K562 (cell line): Measurements from ENCODE around the gene CCAR1. TPM values are rescaled to one million over a fixed set of nuclear protein-coding genes. Genes with fewer than 3 reads are reported as not detected.
"Not testable (repeated sequence)": the region's sequence is repeated elsewhere in the genome, so short reads cannot be mapped to it uniquely, and the experiment has no call there.

Experiments
- ATAC-seq: fragments of 200-7000 bp; cut with Tn5 transposase; 3 replicates; pipeline ENCODE4 v1.9.1; 2020; ENCODE audit warnings: moderate library complexity
- BruUV-seq: library from RNA; stranded (reverse); fragments of 400-500 nt; replicated peaks from 2 replicates; lab custom pipeline; 2021; lab: Mats Ljungman, UMichigan
- CTCF ChIA-PET: fragments of 300-600 bp; formaldehyde crosslinking; extraction: SDS; loops from one replicate; lab custom pipeline; 2021; ENCODE audit warnings: low intra/inter-chr PET ratio; lab: Yijun Ruan, JAX
- POLR2A ChIA-PET: fragments of 300-600, 350-650 bp; sonication (Branson Sonifier 250); formaldehyde crosslinking; extraction: SDS; loops from one replicate; lab custom pipeline; 2021; ENCODE audit warnings: antibody characterized with exemption, inconsistent platforms; lab: Yijun Ruan, JAX
- DNase-seq, 4 experiments: peaks; one replicate each; pipeline versions ENCODE4 v3.0.0 to v3.0.0-alpha.2; 2011 to 2018; ENCODE audit warnings: low spot score in 3 of 4, mixed read lengths in 3 of 4; ENCODE audit errors: extremely low read depth in 1 of 4
- FAIRE-seq: peaks from 2 replicates; lab custom pipeline; 2011; peaks lifted over from hg19 to GRCh38; lab: Jason Lieb, UNC
- H2AFZ ChIP-seq: 2 replicates; pipeline ENCODE4 v1.6.0; 2011; ENCODE audit warnings: low read depth, low read length, control low read depth, inconsistent platforms
- H3K27ac ChIP-seq: fragments of 200-600 bp; 3 replicates; pipeline ENCODE4 v1.8.0; 2011; ENCODE audit warnings: low read depth, mild to moderate bottlenecking, control low read depth, inconsistent platforms, low read length, moderate library complexity, mixed read lengths; ENCODE audit errors: extremely low read depth
- H3K27me3 ChIP-seq, 2 experiments: fragments of 300-600 bp in 1 of 2; 2 replicates in 1 of 2; 3 replicates in 1 of 2; pipeline versions ENCODE4 v1.6.0 to v1.8.0; 2011; ENCODE audit warnings: inconsistent platforms in 2 of 2, low read length in 2 of 2, mild to moderate bottlenecking in 1 of 2, mixed read lengths in 1 of 2, moderate library complexity in 1 of 2; ENCODE audit not compliant: control insufficient read depth in 2 of 2, insufficient read depth in 2 of 2
- H3K36me3 ChIP-seq: fragments of 300-600 bp; 3 replicates; pipeline ENCODE4 v1.8.0; 2011; ENCODE audit warnings: mild to moderate bottlenecking, low read length, inconsistent platforms; ENCODE audit not compliant: control insufficient read depth, insufficient read depth
- H3K4me1 ChIP-seq, 2 experiments: fragments of 200-600 bp in 1 of 2; replicated peaks in 1 of 2; 2 replicates in 1 of 2; 3 replicates in 1 of 2; pipeline versions ENCODE4 v1.5.1 to v1.8.0; 2011; ENCODE audit warnings: inconsistent platforms in 2 of 2, low read length in 2 of 2, mild to moderate bottlenecking in 1 of 2, mixed read lengths in 1 of 2, moderate library complexity in 1 of 2; ENCODE audit not compliant: control insufficient read depth in 2 of 2, insufficient read depth in 2 of 2
- H3K4me2 ChIP-seq: 2 replicates; pipeline ENCODE4 v1.6.1; 2011; ENCODE audit warnings: low read length, control low read depth, inconsistent platforms, mixed read lengths; ENCODE audit not compliant: insufficient read depth
- H3K4me3 ChIP-seq: fragments of 200-600 bp; sonication (generic), shearing (Covaris generic); 2 replicates; pipeline ENCODE4 v1.5.1; 2016; ENCODE audit warnings: control low read depth, inconsistent platforms
- H3K79me2 ChIP-seq: fragments of 200-600 bp; 3 replicates; pipeline ENCODE4 v1.8.0; 2011; ENCODE audit warnings: low read length, inconsistent platforms; ENCODE audit not compliant: control insufficient read depth, insufficient read depth
- H3K9ac ChIP-seq, 2 experiments: 2 replicates each; pipeline versions ENCODE4 v1.6.0 to v1.6.1; 2011; ENCODE audit warnings: low read depth in 2 of 2, low read length in 2 of 2, control low read depth in 1 of 2, inconsistent platforms in 1 of 2, mild to moderate bottlenecking in 1 of 2, mixed read lengths in 1 of 2; ENCODE audit not compliant: insufficient read depth in 1 of 2
- H3K9me1 ChIP-seq: one replicate; pipeline ENCODE4 v1.6.0; 2011; ENCODE audit warnings: inconsistent platforms, mild to moderate bottlenecking, low read length, moderate library complexity; ENCODE audit not compliant: control insufficient read depth, insufficient read depth
- H3K9me3 ChIP-seq: replicated peaks from 2 replicates; pipeline ENCODE4 v1.5.1; 2011; ENCODE audit warnings: low read depth, low read length, inconsistent platforms; ENCODE audit not compliant: control insufficient read depth, insufficient read depth
- H4K20me1 ChIP-seq: replicated peaks from 2 replicates; pipeline ENCODE4 v1.6.1; 2011; ENCODE audit warnings: low read length, inconsistent platforms, mixed read lengths; ENCODE audit not compliant: control insufficient read depth, insufficient read depth
- FOXK1 ChIP-seq: sonication (generic); formaldehyde crosslinking; IDR thresholded peaks from 2 replicates; pipeline ENCODE4 v1.8.0; 2022; ENCODE audit warnings: missing genetic modification reagents, mild to moderate bottlenecking, borderline replicate concordance
- ZBTB49 ChIP-seq: sonication (generic); formaldehyde crosslinking; IDR thresholded peaks from 2 replicates; pipeline ENCODE4 v1.8.0; 2022; ENCODE audit warnings: missing genetic modification reagents, mild to moderate bottlenecking, borderline replicate concordance
- WGBS: fragments of 100-300 bp; shearing (Covaris generic); methylation state at CpG from one replicate; pipeline ENCODE4 v1.1.6; 2016; ENCODE audit warnings: low coverage, mixed read lengths; ENCODE audit not compliant: insufficient coverage; ENCODE audit errors: missing lambda C conversion rate; 5-methylcytosine and 5-hydroxymethylcytosine counted together
- in situ Hi-C: fragments of 300-500 bp; cut with MboI; formaldehyde crosslinking; loops from 4 replicates; pipeline ENCODE4 v1.15.0; 2018; ENCODE audit warnings: inconsistent platforms, mixed read lengths
- intact Hi-C: fragments of 100-400 bp; cut with micrococcal nuclease; formaldehyde crosslinking; loops from 2 replicates; pipeline ENCODE4 v1.14.2; 2022
- polyA plus RNA-seq, 8 experiments: library from polyadenylated mRNA; depleted of rRNA in 4 of 8; stranded (reverse) in 5 of 8; unstranded in 3 of 8; fragments of >200 nt; fragmentation: Nextera tagmentation in 2 of 8; fragmentation: Illumina TruSeq in 1 of 8; extraction: Ambion mirVana in 2 of 8; extraction: Trizol in 1 of 8; gene quantifications; 2 replicates each; pipeline versions ENCODE4 v1.2.1 to v1.2.3, GENCODE V29; 2011 to 2014; ENCODE audit warnings: inconsistent platforms in 1 of 8, missing spikeins in 1 of 8
- total RNA-seq, 7 experiments: library from RNA; depleted of rRNA in 6 of 7; stranded (reverse); fragments of >200 nt in 6 of 7; fragmentation: Illumina TruSeq in 2 of 7; extraction: Trizol in 2 of 7; gene quantifications; 2 replicates each; pipeline versions ENCODE4 v1.2.1 to v1.2.3, GENCODE V29; 2011 to 2021; ENCODE audit warnings: low replicate concordance in 1 of 7

Gene CCAR1
- total and polyA plus RNA-seq, 9 of the 15 experiments (the other 6 are each of a cell fraction or from before 2014, with no cell fraction given) = 44.8 to 173 (median 111) TPM

- no peak for FAIRE-seq
- H3K36me3 ChIP-seq = peaks cover 85% of the 10 kb centered on the region
- POLR2A ChIA-PET = interaction anchor here (0.6 to 1.7 kb wide), 4 partner anchors 9 to 202 kb away, joined by 3 to 6 read pairs (median 4); no protein-coding TSS in a partner anchor
- in situ Hi-C loops = no loop called here
- H3K9me1 ChIP-seq = no peaks in the 10 kb centered on the region
- ATAC-seq = no peak
- CTCF ChIA-PET = no interaction called here
- H3K27me3 ChIP-seq = no peaks in the 10 kb centered on the region
- 0 out of 3 replicates have a peak, but pooled peaks cover 3% of the 10 kb centered on the region for H3K79me2 ChIP-seq
- no peak overlapping the region for H3K9ac ChIP-seq
- H3K4me3 ChIP-seq = no peak overlapping the region
- no peaks in the 10 kb centered on the region for H3K4me1 ChIP-seq
- H4K20me1 ChIP-seq = no peaks in the 10 kb centered on the region
- no peak overlapping the region for H2AFZ ChIP-seq
- TF ChIP-seq FOXK1 (no peak), ZBTB49 (CRISPR knock-in tag) (no peak)
- no peak overlapping the region for H3K4me2 ChIP-seq
- no peak for DNase-seq
- no peaks in the 10 kb centered on the region for H3K9me3 ChIP-seq
- BruUV-seq = no TSS peak
- intact Hi-C loops = loop anchor here (10.0 kb wide), 1 partner anchor 215 kb away; no protein-coding TSS in a partner anchor
- 97% methylated on average over 5 of the region's 5 CpGs for WGBS
- H3K27ac ChIP-seq = no peak overlapping the region
These were observed 38.9 kb downstream of the CCAR1 start for GRCh38 chr10:68759967-68760366.

GRCh38 chr10:68767407-68767806 lies 46.4 kb downstream of the CCAR1 start:
- H4K20me1 ChIP-seq, H2AFZ ChIP-seq, ATAC-seq, H3K4me3 ChIP-seq, H3K4me1 ChIP-seq, H3K27me3 ChIP-seq, H3K27ac ChIP-seq, DNase-seq, CTCF ChIA-PET, H3K9ac ChIP-seq, BruUV-seq, H3K79me2 ChIP-seq, H3K9me1 ChIP-seq, H3K4me2 ChIP-seq, in situ Hi-C loops, intact Hi-C loops, FAIRE-seq, H3K9me3 ChIP-seq: not testable (repeated sequence)
- H3K36me3 ChIP-seq = peaks cover 92% of the 10 kb centered on the region
- WGBS = 91% methylated on average over 7 of the region's 7 CpGs
- POLR2A ChIA-PET = interaction anchor here (0.6 kb wide), 1 partner anchor 402 kb away, joined by 3 read pairs; no protein-coding TSS in a partner anchor
